Natural killer cell (primary cell): ENCODE results near the gene PRDM9. TPM values are rescaled to one million over a fixed set of nuclear protein-coding genes. Genes with fewer than 3 reads are reported as not detected.
A peak's percentile ranks its signal among the peaks of the same experiment; 100 is the strongest.
"Not testable (repeated sequence)": the region's sequence is repeated elsewhere in the genome, so short reads cannot be mapped to it uniquely, and the experiment has no call there.

Experiments
- ATAC-seq, 3 donors: fragments of 150-1000 bp in 2 of 3; fragments of 200-7000 bp in 1 of 3; cut with Tn5 transposase; 1 replicate in 1 of 3; 2 replicates in 2 of 3; pipeline ENCODE4 v1.10.0; 2021; ENCODE audit warnings: mild to moderate bottlenecking in 2 of 3, moderate library complexity in 2 of 3
- DNase-seq, 2 donors: peaks; one replicate each; pipeline versions ENCODE4 v3.0.0 to v3.0.0-alpha.2; 2013 to 2021; ENCODE audit warnings: mixed read lengths in 1 of 2
- H3K27ac ChIP-seq: one replicate; pipeline ENCODE4 v1.5.1; 2013; ENCODE audit warnings: mild to moderate bottlenecking, low read length
- H3K27me3 ChIP-seq: one replicate; pipeline ENCODE4 v1.6.1; 2013; ENCODE audit warnings: low read length; ENCODE audit not compliant: control insufficient read depth, insufficient read depth
- H3K36me3 ChIP-seq: one replicate; pipeline ENCODE4 v1.6.1; 2013; ENCODE audit warnings: low read length; ENCODE audit not compliant: control insufficient read depth, insufficient read depth
- H3K4me1 ChIP-seq: one replicate; pipeline ENCODE4 v1.6.1; 2013; ENCODE audit warnings: low read length; ENCODE audit not compliant: control insufficient read depth, insufficient read depth
- H3K4me3 ChIP-seq: one replicate; pipeline ENCODE4 v1.5.1; 2013; ENCODE audit warnings: low read length
- H3K9me3 ChIP-seq: one replicate; pipeline ENCODE4 v1.6.1; 2013; ENCODE audit warnings: low read length; ENCODE audit not compliant: control insufficient read depth, insufficient read depth
- H3K27ac Mint-ChIP-seq, 2 donors: one replicate each; pipeline ENCODE4 v1.8.0; 2022; ENCODE audit warnings: mild to moderate bottlenecking in 2 of 2, mixed read lengths in 2 of 2, moderate library complexity in 1 of 2
- H3K27me3 Mint-ChIP-seq, 2 donors: one replicate each; pipeline ENCODE4 v1.8.0; 2022; ENCODE audit warnings: low read depth in 2 of 2, mixed read lengths in 2 of 2
- H3K36me3 Mint-ChIP-seq: one replicate; pipeline ENCODE4 v1.8.0; 2022; ENCODE audit warnings: mixed read lengths
- H3K4me1 Mint-ChIP-seq, 2 donors: one replicate each; pipeline ENCODE4 v1.8.0; 2022; ENCODE audit warnings: mixed read lengths in 2 of 2
- H3K4me3 Mint-ChIP-seq: one replicate; pipeline ENCODE4 v1.8.0; 2022; ENCODE audit warnings: mild to moderate bottlenecking, moderate library complexity, mixed read lengths
- H3K9me3 Mint-ChIP-seq, 2 donors: one replicate each; pipeline ENCODE4 v1.8.0; 2022; ENCODE audit warnings: mixed read lengths in 2 of 2
- CTCF ChIP-seq: fragments of 200-600 bp; IDR thresholded peaks from one replicate; pipeline ENCODE4 v1.8.0; 2022; ENCODE audit warnings: antibody characterized with exemption
- WGBS: methylation state at CpG from one replicate; pipeline ENCODE4 v1.1.7; 2013; ENCODE audit warnings: missing lambda C conversion rate; ENCODE audit not compliant: insufficient coverage; 5-methylcytosine and 5-hydroxymethylcytosine counted together
- intact Hi-C: fragments of 100-400 bp; cut with micrococcal nuclease; formaldehyde crosslinking; loops from one replicate; pipeline ENCODE4 v1.14.2; 2022
- total RNA-seq, 4 donors: library from RNA; stranded (reverse); fragments of 120-200 nt in 1 of 4; gene quantifications; one replicate each; pipeline versions ENCODE4 v1.2.3 to v1.2.4, GENCODE V29; 2013 to 2022

PRDM9 gene
- total RNA-seq, 3 donors from 2014 or later (not counting 1 experiment from before 2014, with no cell fraction given), result not detected

- WGBS, result 75% methylated on average over 23 of the region's 23 CpGs
- no peaks in the 10 kb centered on the region for H3K4me1 ChIP-seq
- Mint-ChIP-seq H3K27me3 (no peaks in the 10 kb centered on the region), H3K27ac (no peak overlapping the region), H3K4me1 (no peaks in the 10 kb centered on the region), H3K4me3 (no peak overlapping the region), H3K9me3 (peaks cover 15 to 21% of the 10 kb centered on the region in 2 donors), H3K36me3 (peaks cover 23% of the 10 kb centered on the region)
- DNase-seq (no peak), ATAC-seq (peak in 2 of 3 donors; percentile 42 to 54)
- H3K27ac ChIP-seq, result no peak overlapping the region
- H3K4me3 ChIP-seq, result no peak overlapping the region
- intact Hi-C loops, result no loop called here
- no peaks in the 10 kb centered on the region for H3K36me3 ChIP-seq
- no peaks in the 10 kb centered on the region for H3K27me3 ChIP-seq
- peaks cover 13% of the 10 kb centered on the region for H3K9me3 ChIP-seq
- no peak for TF ChIP-seq CTCF
Measured at GRCh38 chr5:23506329-23507236, 826 bp upstream of the PRDM9 start.

GRCh38 chr5:23510434-23510833 lies 3.0 kb downstream of the PRDM9 start:
- WGBS, result 86% methylated on average over 5 of the region's 5 CpGs
- H3K9me3 ChIP-seq, result peaks cover 13% of the 10 kb centered on the region
- H3K4me1 ChIP-seq, H3K36me3 ChIP-seq, H3K27ac ChIP-seq, H3K27ac Mint-ChIP-seq, ATAC-seq, H3K27me3 Mint-ChIP-seq, H3K4me1 Mint-ChIP-seq, H3K27me3 ChIP-seq, DNase-seq, H3K4me3 ChIP-seq, intact Hi-C loops, H3K4me3 Mint-ChIP-seq: not testable (repeated sequence)
- H3K36me3 Mint-ChIP-seq, result peaks cover 13% of the 10 kb centered on the region
- peaks cover 13 to 17% of the 10 kb centered on the region in 2 donors for H3K9me3 Mint-ChIP-seq

- DNase-seq (no peak), ATAC-seq (no peak)
- no peaks in the 10 kb centered on the region for H3K27me3 ChIP-seq
- H3K27me3 Mint-ChIP-seq, result no peaks in the 10 kb centered on the region
- 91% methylated on average over 4 of the region's 4 CpGs for WGBS
- no peak overlapping the region for H3K4me3 ChIP-seq
- no peaks in the 10 kb centered on the region for H3K36me3 ChIP-seq
- intact Hi-C loops, result no loop called here
- peaks cover 9% of the 10 kb centered on the region for H3K9me3 ChIP-seq
- no peak overlapping the region for H3K27ac Mint-ChIP-seq
- H3K4me3 Mint-ChIP-seq, result no peak overlapping the region
- no peaks in the 10 kb centered on the region for H3K36me3 Mint-ChIP-seq
- H3K4me1 Mint-ChIP-seq, result no peaks in the 10 kb centered on the region
- no peaks in the 10 kb centered on the region for H3K4me1 ChIP-seq
- no peak for TF ChIP-seq CTCF
- H3K27ac ChIP-seq, result no peak overlapping the region
- H3K9me3 Mint-ChIP-seq, result peaks cover 17% of the 10 kb centered on the region in 2 donors
Measured at GRCh38 chr5:23522553-23522952, 15.1 kb downstream of the PRDM9 start.

GRCh38 chr5:23523031-23523430 lies 15.6 kb downstream of the PRDM9 start:
- H3K36me3 ChIP-seq, result no peaks in the 10 kb centered on the region
- H3K27me3 ChIP-seq, result no peaks in the 10 kb centered on the region
- 83% methylated on average over 1 of the region's 1 CpG for WGBS
- Mint-ChIP-seq H3K4me3 (no peak overlapping the region), H3K36me3 (no peaks in the 10 kb centered on the region), H3K4me1 (no peaks in the 10 kb centered on the region), H3K27me3 (no peaks in the 10 kb centered on the region), H3K9me3 (peaks cover 17 to 20% of the 10 kb centered on the region in 2 donors), H3K27ac (no peak overlapping the region)
- no peak overlapping the region for H3K4me3 ChIP-seq
- no peaks in the 10 kb centered on the region for H3K4me1 ChIP-seq
- H3K9me3 ChIP-seq, result peaks cover 10% of the 10 kb centered on the region
- DNase-seq (no peak), ATAC-seq (no peak)
- no peak overlapping the region for H3K27ac ChIP-seq
- TF ChIP-seq CTCF, result no peak
- intact Hi-C loops, result no loop called here
